Pulmonary artery endothelial cell (primary cell): ENCODE measurements around the gene SLC25A11. TPM values are rescaled to one million over a fixed set of nuclear protein-coding genes. Genes with fewer than 3 reads are reported as not detected.
"Not testable (repeated sequence)": the region's sequence is repeated elsewhere in the genome, so short reads cannot be mapped to it uniquely, and the experiment has no call there.

Experiments
- DNase-seq: peaks from one replicate; pipeline ENCODE4 v3.0.0-alpha.2; 2011; ENCODE audit warnings: low read depth, low spot score
- total RNA-seq: library from RNA; depleted of rRNA; stranded (reverse); fragments of >200 nt; gene quantifications from 2 replicates; pipeline ENCODE4 v1.2.3, GENCODE V29; 2014

Gene SLC25A11
- total RNA-seq, 1 donor from 2014 or later, result 61.6 TPM

- DNase-seq, result no peak
Observed at GRCh38 chr17:4945176-4945943, 5.5 kb upstream of the SLC25A11 start.

GRCh38 chr17:4944554-4945175 is 4.8 kb upstream of the SLC25A11 start:
- DNase-seq, result no peak

GRCh38 chr17:4944163-4944553 is 4.3 kb upstream of the SLC25A11 start:
- DNase-seq, result no peak

GRCh38 chr17:4942760-4943508 is 3.1 kb upstream of the SLC25A11 start:
- no peak for DNase-seq

GRCh38 chr17:4941319-4941610 is 1.4 kb upstream of the SLC25A11 start:
- DNase-seq, result no peak

- no peak for DNase-seq
Observed at GRCh38 chr17:4940555-4941318, 891 bp upstream of the SLC25A11 start.

GRCh38 chr17:4939546-4939795 is 375 bp downstream of the SLC25A11 start:
- DNase-seq, result no peak

GRCh38 chr17:4938688-4939545 is 929 bp downstream of the SLC25A11 start:
- no peak for DNase-seq

- DNase-seq, result no peak
Observed at GRCh38 chr17:4938069-4938491, 1.8 kb downstream of the SLC25A11 start.

GRCh38 chr17:4937553-4937952 is 2.3 kb downstream of the SLC25A11 start:
- no peak for DNase-seq

GRCh38 chr17:4936436-4936835 is 3.4 kb downstream of the SLC25A11 start:
- DNase-seq, result no peak

GRCh38 chr17:4935650-4936049 is 4.2 kb downstream of the SLC25A11 start:
- no peak for DNase-seq

GRCh38 chr17:4934173-4934979 is 5.5 kb downstream of the SLC25A11 start:
- no peak for DNase-seq

- no peak for DNase-seq
Observed at GRCh38 chr17:4933646-4934045, 6.2 kb downstream of the SLC25A11 start.

- DNase-seq, result no peak
Observed at GRCh38 chr17:4932756-4933155, 7.1 kb downstream of the SLC25A11 start.

- no peak for DNase-seq
Observed at GRCh38 chr17:4931963-4932362, 7.9 kb downstream of the SLC25A11 start, which contains the start of gene GP1BA. GP1BA (plus strand) TSS chr17:4932277; CDS start chr17:4932605, 328 bp downstream.

- no peak for DNase-seq
Observed at GRCh38 chr17:4928881-4929280, 11.0 kb downstream of the SLC25A11 start.

GRCh38 chr17:4926577-4927335 is 13.1 kb downstream of the SLC25A11 start:
- DNase-seq, result not testable (repeated sequence)

- DNase-seq, result no peak
Observed at GRCh38 chr17:4921320-4921719, 18.5 kb downstream of the SLC25A11 start.
